ENCODE measurements around the gene DHH. TPM values are rescaled to one million over a fixed set of nuclear protein-coding genes. Genes with fewer than 3 reads are reported as not detected.

The DHH gene
- total and polyA plus RNA-seq, 9 of the 15 experiments (the other 6 are each of a cell fraction or from before 2014, with no cell fraction given): 0.07 to 2.6 (median 0.54) TPM

DNA sequence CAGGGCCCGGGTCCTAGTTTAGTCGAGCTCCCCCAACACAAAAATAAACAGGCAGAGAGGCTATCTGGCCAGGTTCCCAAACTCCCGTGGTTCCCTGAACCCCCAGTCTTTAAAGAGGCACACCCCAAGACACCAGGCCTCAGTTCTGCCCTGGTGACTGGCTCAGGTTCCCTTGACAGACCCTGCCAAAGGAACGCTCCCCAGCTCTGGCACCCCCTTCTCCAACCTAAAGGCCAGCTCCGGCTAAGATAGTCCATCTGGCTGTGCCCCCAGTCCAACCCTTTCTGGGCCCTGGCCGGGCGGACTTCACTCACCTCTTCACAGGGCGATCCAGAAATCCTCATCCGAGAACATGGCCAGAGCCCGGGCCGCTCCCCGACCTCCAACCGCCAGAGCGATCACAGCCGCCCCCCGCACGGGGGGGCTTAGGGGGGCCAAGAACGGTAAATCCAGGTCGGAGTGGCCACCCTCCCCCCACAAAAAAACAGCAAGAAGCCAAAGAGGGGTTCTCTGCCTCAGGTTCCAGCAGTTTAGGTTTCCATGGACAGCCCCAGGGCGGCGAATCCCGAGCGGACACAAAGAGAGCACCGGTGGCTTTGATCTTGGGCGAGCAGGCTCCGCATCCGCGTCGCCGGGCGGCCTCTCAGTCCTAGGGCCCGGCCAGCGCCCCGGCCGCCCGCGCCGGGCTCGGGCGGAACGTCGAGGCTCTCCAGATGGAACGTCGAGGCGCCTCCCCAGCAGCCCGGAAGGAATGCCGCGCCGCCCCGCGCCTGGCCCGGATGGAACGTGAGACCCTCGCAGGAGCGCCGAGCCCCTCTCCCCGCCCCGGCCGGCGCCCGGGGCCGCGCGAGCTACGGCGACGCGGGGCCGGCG, 35.1 kb downstream of the DHH start:
- no peak overlapping the region for H2AFZ ChIP-seq (ENCODE audit: low read depth, low read length)
- WGBS (ENCODE audit: insufficient coverage, low coverage, missing lambda C conversion rate): under 1% methylated on average over 53 of the region's 70 CpGs
- intact Hi-C loops (cut with micrococcal nuclease): loop anchor here (5.0 to 10.0 kb wide), 2 partner anchors 73 to 285 kb away; partner anchors contain the start of genes DNAJC22 and TUBA1B
- no peaks in the 10 kb centered on the region for H3K9me3 ChIP-seq (replicated peaks; ENCODE audit: control insufficient read depth, insufficient read depth, low read depth, low read length)
- peak overlapping the region; percentile 96 to 98 for H3K9ac ChIP-seq (ENCODE audit: insufficient read depth in 1 of 2, low read depth in 2 of 2, low read length in 2 of 2)
- POLR2A ChIA-PET: interaction anchor here (0.5 to 6.4 kb wide), 13 partner anchors 9 to 331 kb away, joined by 3 to 40 read pairs (median 3); partner anchors contain the start of genes RHEBL1, TUBA1B and TUBA1C
- H3K4me3 ChIP-seq: peak overlapping the region; percentile 94
- peaks cover 73% of the 10 kb centered on the region for H3K79me2 ChIP-seq (ENCODE audit: control insufficient read depth, insufficient read depth, low read length)
- peak overlapping the region; percentile 98 for H3K27ac ChIP-seq (ENCODE audit: extremely low read depth, low read depth, low read length)
- peak overlapping the region; percentile 94 for H3K4me2 ChIP-seq (ENCODE audit: insufficient read depth, low read length)
- H3K36me3 ChIP-seq (ENCODE audit: control insufficient read depth, insufficient read depth, low read length): peaks cover 25% of the 10 kb centered on the region
- H3K9me1 ChIP-seq (ENCODE audit: control insufficient read depth, insufficient read depth, low read length): peaks cover 4% of the 10 kb centered on the region
- in situ Hi-C loops (cut with MboI): loop anchor here (5.0 kb wide), 2 partner anchors 38 to 173 kb away; no protein-coding TSS in a partner anchor
- ATAC-seq (peak; percentile 9), DNase-seq (ENCODE audit: extremely low read depth in 1 of 4, low spot score in 3 of 4) (peak in 3 of 4 experiments; percentile 16 to 55 (median 40)), FAIRE-seq (no peak)
- no peaks in the 10 kb centered on the region for H3K27me3 ChIP-seq (ENCODE audit: control insufficient read depth in 2 of 2, insufficient read depth in 2 of 2, low read length in 2 of 2)
- CTCF ChIA-PET (ENCODE audit: low intra/inter-chr PET ratio): interaction anchor here (2.3 kb wide), 1 partner anchor 175 kb away, joined by 5 read pairs; no protein-coding TSS in a partner anchor
- peaks cover 51% of the 10 kb centered on the region for H4K20me1 ChIP-seq (replicated peaks; ENCODE audit: control insufficient read depth, insufficient read depth, low read length)
- peaks cover 15 to 22% of the 10 kb centered on the region in 2 experiments; a peak in 4 of 5 replicates for H3K4me1 ChIP-seq (replicated peaks in 1 of 2; ENCODE audit: control insufficient read depth in 2 of 2, insufficient read depth in 2 of 2, low read length in 2 of 2)
- BruUV-seq (replicated peaks): no TSS peak
- TF ChIP-seq DDX20 (tag; IDR thresholded peaks at IDR 0.05; ENCODE audit: low read depth): no peak
- TF ChIP-seq JUNB (CRISPR knock-in tag; conservative IDR thresholded peaks at IDR 0.05): no peak
- TF ChIP-seq HMGN3 (IDR thresholded peaks at IDR 0.05; ENCODE audit: borderline replicate concordance, extremely low read depth, insufficient read length, low read depth, low read length): peak; percentile 10
- TF ChIP-seq TBP (optimal IDR thresholded peaks at IDR 0.05; ENCODE audit: low read depth, low read length): no peak
- TF ChIP-seq HDAC2 (IDR thresholded peaks at IDR 0.05): no peak
- TF ChIP-seq NBN (IDR thresholded peaks at IDR 0.05; ENCODE audit: low read depth): no peak
- TF ChIP-seq, protein P1, sequence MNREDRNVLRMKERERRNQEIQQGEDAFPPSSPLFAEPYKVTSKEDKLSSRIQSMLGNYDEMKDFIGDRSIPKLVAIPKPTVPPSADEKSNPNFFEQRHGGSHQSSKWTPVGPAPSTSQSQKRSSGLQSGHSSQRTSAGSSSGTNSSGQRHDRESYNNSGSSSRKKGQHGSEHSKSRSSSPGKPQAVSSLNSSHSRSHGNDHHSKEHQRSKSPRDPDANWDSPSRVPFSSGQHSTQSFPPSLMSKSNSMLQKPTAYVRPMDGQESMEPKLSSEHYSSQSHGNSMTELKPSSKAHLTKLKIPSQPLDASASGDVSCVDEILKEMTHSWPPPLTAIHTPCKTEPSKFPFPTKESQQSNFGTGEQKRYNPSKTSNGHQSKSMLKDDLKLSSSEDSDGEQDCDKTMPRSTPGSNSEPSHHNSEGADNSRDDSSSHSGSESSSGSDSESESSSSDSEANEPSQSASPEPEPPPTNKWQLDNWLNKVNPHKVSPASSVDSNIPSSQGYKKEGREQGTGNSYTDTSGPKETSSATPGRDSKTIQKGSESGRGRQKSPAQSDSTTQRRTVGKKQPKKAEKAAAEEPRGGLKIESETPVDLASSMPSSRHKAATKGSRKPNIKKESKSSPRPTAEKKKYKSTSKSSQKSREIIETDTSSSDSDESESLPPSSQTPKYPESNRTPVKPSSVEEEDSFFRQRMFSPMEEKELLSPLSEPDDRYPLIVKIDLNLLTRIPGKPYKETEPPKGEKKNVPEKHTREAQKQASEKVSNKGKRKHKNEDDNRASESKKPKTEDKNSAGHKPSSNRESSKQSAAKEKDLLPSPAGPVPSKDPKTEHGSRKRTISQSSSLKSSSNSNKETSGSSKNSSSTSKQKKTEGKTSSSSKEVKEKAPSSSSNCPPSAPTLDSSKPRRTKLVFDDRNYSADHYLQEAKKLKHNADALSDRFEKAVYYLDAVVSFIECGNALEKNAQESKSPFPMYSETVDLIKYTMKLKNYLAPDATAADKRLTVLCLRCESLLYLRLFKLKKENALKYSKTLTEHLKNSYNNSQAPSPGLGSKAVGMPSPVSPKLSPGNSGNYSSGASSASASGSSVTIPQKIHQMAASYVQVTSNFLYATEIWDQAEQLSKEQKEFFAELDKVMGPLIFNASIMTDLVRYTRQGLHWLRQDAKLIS (CRISPR knock-in tag; IDR thresholded peaks at IDR 0.05): peak; percentile 19; the same call in 1 of the 2 replicates
- no peak for TF ChIP-seq ZBTB17 (CRISPR knock-in tag; IDR thresholded peaks at IDR 0.05)
- no peak for TF ChIP-seq ZNF184 (CRISPR knock-in tag; IDR thresholded peaks at IDR 0.05)
- no peak for TF ChIP-seq CREM (IDR thresholded peaks at IDR 0.05; ENCODE audit: low read depth)
- TF ChIP-seq NFIX (CRISPR knock-in tag; IDR thresholded peaks at IDR 0.05; ENCODE audit: low read depth): no peak
- TF ChIP-seq, protein P2, sequence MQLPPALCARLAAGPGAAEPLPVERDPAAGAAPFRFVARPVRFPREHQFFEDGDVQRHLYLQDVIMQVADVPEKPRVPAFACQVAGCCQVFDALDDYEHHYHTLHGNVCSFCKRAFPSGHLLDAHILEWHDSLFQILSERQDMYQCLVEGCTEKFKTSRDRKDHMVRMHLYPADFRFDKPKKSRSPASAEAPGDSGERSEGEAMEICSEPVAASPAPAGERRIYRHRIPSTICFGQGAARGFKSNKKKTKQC (CRISPR knock-in tag; IDR thresholded peaks at IDR 0.05): no peak
- TF ChIP-seq, protein P3, sequence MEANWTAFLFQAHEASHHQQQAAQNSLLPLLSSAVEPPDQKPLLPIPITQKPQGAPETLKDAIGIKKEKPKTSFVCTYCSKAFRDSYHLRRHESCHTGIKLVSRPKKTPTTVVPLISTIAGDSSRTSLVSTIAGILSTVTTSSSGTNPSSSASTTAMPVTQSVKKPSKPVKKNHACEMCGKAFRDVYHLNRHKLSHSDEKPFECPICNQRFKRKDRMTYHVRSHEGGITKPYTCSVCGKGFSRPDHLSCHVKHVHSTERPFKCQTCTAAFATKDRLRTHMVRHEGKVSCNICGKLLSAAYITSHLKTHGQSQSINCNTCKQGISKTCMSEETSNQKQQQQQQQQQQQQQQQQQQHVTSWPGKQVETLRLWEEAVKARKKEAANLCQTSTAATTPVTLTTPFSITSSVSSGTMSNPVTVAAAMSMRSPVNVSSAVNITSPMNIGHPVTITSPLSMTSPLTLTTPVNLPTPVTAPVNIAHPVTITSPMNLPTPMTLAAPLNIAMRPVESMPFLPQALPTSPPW (CRISPR knock-in tag; IDR thresholded peaks at IDR 0.05): peak; percentile 64
- no peak for TF ChIP-seq ZFP1 (CRISPR knock-in tag; IDR thresholded peaks at IDR 0.05)
